Prostate gland (tissue), 2 donors: ENCODE data around the gene UMODL1. TPM values are rescaled to one million over a fixed set of nuclear protein-coding genes. Genes with fewer than 3 reads are reported as not detected.

Experiments
- DNase-seq: peaks from one replicate; pipeline ENCODE4 v3.0.0-alpha.2; 2019; ENCODE audit warnings: low spot score
- H3K27ac ChIP-seq, 2 donors: fragments of 200-600 bp; sonication (generic); 2 replicates each; pipeline ENCODE4 v1.5.1; 2017 to 2019
- H3K27me3 ChIP-seq: fragments of 200-600 bp; sonication (generic); replicated peaks from 2 replicates; pipeline ENCODE4 v1.5.1; 2019; ENCODE audit not compliant: insufficient read depth
- H3K36me3 ChIP-seq, 2 donors: fragments of 200-600 bp; sonication (generic); 1 replicate in 1 of 2; 2 replicates in 1 of 2; pipeline versions ENCODE4 v1.5.1 to v1.8.1; 2017 to 2019
- H3K4me1 ChIP-seq: fragments of 200-600 bp; sonication (generic); replicated peaks from 2 replicates; pipeline ENCODE4 v1.5.1; 2019
- H3K4me3 ChIP-seq, 2 donors: fragments of 200-600 bp; sonication (generic); 2 replicates each; pipeline ENCODE4 v1.5.1; 2017 to 2019
- H3K9me3 ChIP-seq: fragments of 200-600 bp; sonication (generic); 2 replicates; pipeline ENCODE4 v1.5.1; 2017
- CTCF ChIP-seq, 4 experiments: fragments of 200-600 bp in 2 of 4; fragments of 450-650 bp in 2 of 4; sonication (generic) in 2 of 4; IDR thresholded peaks; 1 replicate in 3 of 4; 2 replicates in 1 of 4; pipeline ENCODE4 v1.5.1; 2016 to 2019; ENCODE audit warnings: antibody characterized with exemption in 4 of 4, mild to moderate bottlenecking in 2 of 4, moderate library complexity in 2 of 4
- POLR2A ChIP-seq: fragments of 450-650 bp; IDR thresholded peaks from one replicate; pipeline ENCODE4 v1.6.1; 2016; ENCODE audit warnings: antibody characterized with exemption, mild to moderate bottlenecking
- POLR2AphosphoS5 ChIP-seq: sonication (generic); formaldehyde crosslinking; IDR thresholded peaks from one replicate; pipeline ENCODE4 v1.6.1; 2017; ENCODE audit warnings: antibody characterized with exemption
- WGBS: methylation state at CpG from one replicate; pipeline ENCODE4 v1.1.5; 2018; 5-methylcytosine and 5-hydroxymethylcytosine counted together
- intact Hi-C: fragments of 100-400 bp; cut with DNase I; formaldehyde crosslinking; loops from one replicate; pipeline ENCODE4 v1.14.2; 2022
- total RNA-seq, 2 donors: library from RNA; depleted of rRNA; stranded (reverse); fragments of >200 nt; gene quantifications; one replicate each; pipeline ENCODE4 v1.1.0, GENCODE V29; 2016

UMODL1 gene
- total RNA-seq, 2 donors from 2014 or later = 0.14 to 0.57 TPM

GRCh38 chr21:42145569-42146272 lies 74.6 kb downstream of the UMODL1 start:
- H3K36me3 ChIP-seq = no peaks in the 10 kb centered on the region
- TF ChIP-seq POLR2A = no peak
- TF ChIP-seq CTCF (IDR thresholded peaks at IDR 0.05) = peak; percentile 89 to 94 (median 93)
- TF ChIP-seq POLR2AphosphoS5 = peak; percentile 67
- no peaks in the 10 kb centered on the region for H3K27me3 ChIP-seq
- no peak overlapping the region for H3K4me3 ChIP-seq
- H3K9me3 ChIP-seq = no peaks in the 10 kb centered on the region
- 33% methylated on average over 15 of the region's 15 CpGs for WGBS
- DNase-seq = peak; percentile 54
- H3K4me1 ChIP-seq = no peaks in the 10 kb centered on the region
- intact Hi-C loops = loop anchor here (2.0 to 10.0 kb wide), 3 partner anchors 113 to 419 kb away; no protein-coding TSS in a partner anchor
- no peak overlapping the region for H3K27ac ChIP-seq

- Histone ChIP-seq H3K27ac (no peak overlapping the region), H3K9me3 (no peaks in the 10 kb centered on the region), H3K4me1 (peaks cover 4% of the 10 kb centered on the region), H3K27me3 (no peaks in the 10 kb centered on the region), H3K4me3 (no peak overlapping the region), H3K36me3 (no peaks in the 10 kb centered on the region)
- DNase-seq = no peak
- WGBS = 90% methylated on average over 10 of the region's 10 CpGs
- no peak for TF ChIP-seq CTCF (IDR thresholded peaks at IDR 0.05)
- intact Hi-C loops = loop anchor here (5.0 to 10.0 kb wide), 2 partner anchors 301 to 418 kb away; no protein-coding TSS in a partner anchor
Observed at GRCh38 chr21:42146273-42146805, 75.2 kb downstream of the UMODL1 start.

GRCh38 chr21:42146821-42147220 lies 75.7 kb downstream of the UMODL1 start:
- TF ChIP-seq CTCF (IDR thresholded peaks at IDR 0.05) (no peak), POLR2A (no peak), POLR2AphosphoS5 (no peak)
- Histone ChIP-seq H3K4me1 (peaks cover 5% of the 10 kb centered on the region), H3K27me3 (no peaks in the 10 kb centered on the region), H3K27ac (no peak overlapping the region), H3K36me3 (no peaks in the 10 kb centered on the region), H3K4me3 (no peak overlapping the region), H3K9me3 (no peaks in the 10 kb centered on the region)
- intact Hi-C loops = loop anchor here (5.0 to 10.0 kb wide), 2 partner anchors 300 to 418 kb away; no protein-coding TSS in a partner anchor
- WGBS = 91% methylated on average over 19 of the region's 19 CpGs
- DNase-seq = no peak

- Histone ChIP-seq H3K9me3 (no peaks in the 10 kb centered on the region), H3K27me3 (no peaks in the 10 kb centered on the region), H3K4me1 (peaks cover 5% of the 10 kb centered on the region), H3K27ac (no peak overlapping the region), H3K4me3 (no peak overlapping the region), H3K36me3 (no peaks in the 10 kb centered on the region)
- intact Hi-C loops = loop anchor here (5.0 to 10.0 kb wide), 2 partner anchors 300 to 417 kb away; no protein-coding TSS in a partner anchor
- 88% methylated on average over 11 of the region's 13 CpGs for WGBS
- no peak for DNase-seq
- TF ChIP-seq POLR2AphosphoS5 = no peak
Observed at GRCh38 chr21:42147386-42148020, 76.4 kb downstream of the UMODL1 start.

GRCh38 chr21:42148097-42148496 lies 77.0 kb downstream of the UMODL1 start:
- Histone ChIP-seq H3K4me1 (peaks cover 5% of the 10 kb centered on the region), H3K27ac (no peak overlapping the region), H3K4me3 (no peak overlapping the region), H3K36me3 (no peaks in the 10 kb centered on the region), H3K27me3 (no peaks in the 10 kb centered on the region), H3K9me3 (no peaks in the 10 kb centered on the region)
- WGBS = 53% methylated on average over 2 of the region's 2 CpGs
- intact Hi-C loops = loop anchor here (5.0 to 10.0 kb wide), 2 partner anchors 299 to 417 kb away; no protein-coding TSS in a partner anchor
- no peak for TF ChIP-seq POLR2A
- TF ChIP-seq POLR2AphosphoS5 = no peak
- no peak for TF ChIP-seq CTCF (IDR thresholded peaks at IDR 0.05)
- DNase-seq = no peak
